Cardiac fibroblast (primary cell): ENCODE results near the gene FCHSD2.
A peak's percentile ranks its signal among the peaks of the same experiment; 100 is the strongest.

Experiments
- DNase-seq, 2 donors: peaks; one replicate each; pipeline versions ENCODE4 v3.0.0 to v3.0.0-alpha.2; 2010; ENCODE audit warnings: low read depth in 2 of 2
- H3K4me3 ChIP-seq, 2 donors: replicated peaks in 1 of 2; 1 replicate in 1 of 2; 2 replicates in 1 of 2; pipeline ENCODE4 v1.5.1; 2011; ENCODE audit warnings: low read depth in 2 of 2, low read length in 2 of 2, mild to moderate bottlenecking in 2 of 2, moderate library complexity in 1 of 2
- CTCF ChIP-seq: IDR thresholded peaks from one replicate; pipeline ENCODE4 v1.5.1; 2011; ENCODE audit warnings: low read depth, mild to moderate bottlenecking, low read length, inconsistent platforms

Gene FCHSD2

GRCh38 chr11:73059915-73060314 is 82.2 kb downstream of the FCHSD2 start:
- no peak overlapping the region for H3K4me3 ChIP-seq
- DNase-seq = no peak
- TF ChIP-seq CTCF = no peak

DNA sequence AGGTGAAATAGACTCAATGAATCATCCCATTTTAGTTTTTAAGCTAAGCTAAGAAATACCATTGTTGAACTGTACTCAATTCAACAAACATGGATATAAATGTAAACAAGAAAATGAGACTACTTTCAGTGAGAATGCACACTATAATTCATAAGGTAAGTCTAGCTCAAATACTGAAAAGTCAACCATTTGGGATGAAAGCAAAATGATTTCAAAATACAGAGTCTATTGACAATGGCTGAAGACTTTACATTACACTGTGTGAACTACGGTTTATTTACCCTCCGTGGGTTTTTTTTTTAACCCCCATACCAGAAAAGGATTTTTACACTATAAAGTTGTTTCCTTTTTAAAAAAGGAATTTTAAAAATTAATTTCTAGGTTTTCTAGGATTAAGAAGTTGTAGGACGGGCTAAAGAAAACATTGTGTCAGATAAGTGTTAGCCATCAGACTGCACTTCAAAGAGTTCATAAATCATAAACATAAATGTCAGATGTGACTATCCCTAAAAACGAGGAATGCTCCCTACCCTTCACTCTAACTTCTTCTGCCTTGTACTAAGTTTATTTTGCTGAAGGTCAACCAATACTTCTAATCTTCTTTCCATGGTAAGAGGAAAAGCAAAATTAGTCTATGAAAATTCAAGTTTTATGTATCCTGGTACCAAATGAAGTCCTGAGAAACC is 83.0 kb downstream of the FCHSD2 start:
- DNase-seq = no peak
- H3K4me3 ChIP-seq = no peak overlapping the region
- no peak for TF ChIP-seq CTCF

DNA sequence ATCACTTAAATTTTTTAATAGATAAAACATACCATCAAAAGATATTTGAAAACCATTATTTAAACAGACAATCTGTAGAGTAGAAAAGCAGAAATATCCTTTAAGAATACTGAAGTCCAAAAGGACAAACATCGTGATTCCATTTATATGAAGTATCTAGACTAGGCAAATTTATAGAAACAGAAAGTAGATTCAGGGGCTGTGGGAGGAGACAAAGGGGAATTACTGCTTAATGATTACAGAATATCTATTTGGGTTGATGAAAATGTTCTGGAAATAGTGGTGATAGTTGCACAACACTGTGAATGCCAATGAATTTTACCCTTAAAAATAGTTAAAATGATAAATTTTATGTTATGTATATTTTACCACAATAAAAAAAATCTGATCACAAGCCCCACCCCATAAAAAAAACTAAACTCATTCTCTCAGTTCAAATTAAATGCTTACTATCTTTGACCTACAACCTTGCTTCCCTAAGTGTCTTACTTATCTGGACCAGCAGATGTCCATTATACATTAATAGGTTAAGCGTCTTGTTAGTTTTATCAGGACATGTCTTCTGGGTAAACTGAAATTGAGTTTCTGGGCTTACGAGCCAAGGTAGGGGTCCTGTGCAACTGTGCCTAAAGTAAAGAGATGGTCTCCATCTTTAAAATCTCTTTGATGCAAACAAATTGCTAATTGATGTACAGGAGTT is 86.3 kb downstream of the FCHSD2 start:
- no peak for TF ChIP-seq CTCF

GRCh38 chr11:73055002-73055401 is 87.1 kb downstream of the FCHSD2 start:
- TF ChIP-seq CTCF = no peak
- DNase-seq = no peak
- H3K4me3 ChIP-seq = no peak overlapping the region

More for the DNA sequence above, 86.3 kb downstream of the FCHSD2 start:
- H3K4me3 ChIP-seq = no peak overlapping the region
- DNase-seq = no peak

GRCh38 chr11:73053964-73054363 is 88.2 kb downstream of the FCHSD2 start:
- peak in 1 of 2 donors; percentile 33 for DNase-seq

GRCh38 chr11:73048446-73048845 is 93.7 kb downstream of the FCHSD2 start:
- no peak for DNase-seq
- H3K4me3 ChIP-seq = no peak overlapping the region
- TF ChIP-seq CTCF = no peak

More at GRCh38 chr11:73053964-73054363, 88.2 kb downstream of the FCHSD2 start:
- no peak for TF ChIP-seq CTCF
- H3K4me3 ChIP-seq = no peak overlapping the region
